HepG2 (cell line): Measurements from ENCODE around the gene KDM6B. TPM values are rescaled to one million over a fixed set of nuclear protein-coding genes. Genes with fewer than 3 reads are reported as not detected.

Experiments used
- ARNT2 ChIP-seq: sonication (generic); formaldehyde crosslinking; IDR thresholded peaks from 2 replicates; pipeline ENCODE4 v1.8.0; 2022; ENCODE audit warnings: mild to moderate bottlenecking, low read depth, missing genetic modification reagents, moderate library complexity
- ATF2 ChIP-seq: sonication (generic); formaldehyde crosslinking; IDR thresholded peaks from 2 replicates; pipeline ENCODE4 v1.4.0; 2020; ENCODE audit warnings: missing genetic modification reagents
- DRAP1 ChIP-seq: IDR thresholded peaks from 2 replicates; pipeline ENCODE4 v1.6.1; 2016; ENCODE audit warnings: missing genetic modification reagents, missing compliant biosample characterization
- GABPA ChIP-seq, 2 experiments: IDR thresholded peaks; 2 replicates each; pipeline ENCODE4 v1.6.1; 2011 to 2016; ENCODE audit warnings: low read depth in 2 of 2, low read length in 1 of 2, missing biosample characterization in 1 of 2, missing genetic modification characterization in 1 of 2
- GATA4 ChIP-seq: sonication (generic); IDR thresholded peaks from 2 replicates; pipeline ENCODE4 v1.6.1; 2016; ENCODE audit warnings: antibody characterized with exemption, low read depth, borderline replicate concordance
- IKZF5 ChIP-seq: IDR thresholded peaks from 2 replicates; pipeline ENCODE4 v1.6.1; 2018; ENCODE audit warnings: missing genetic modification reagents, mild to moderate bottlenecking, missing compliant biosample characterization
- JUNB ChIP-seq: sonication (generic); formaldehyde crosslinking; IDR thresholded peaks from 2 replicates; pipeline ENCODE4 v1.8.0; 2022; ENCODE audit warnings: missing genetic modification reagents, mild to moderate bottlenecking, borderline replicate concordance
- NFIC ChIP-seq: IDR thresholded peaks from 2 replicates; pipeline ENCODE4 v1.6.1; 2012; ENCODE audit warnings: mild to moderate bottlenecking, low read length, inconsistent platforms
- RBFOX2 ChIP-seq: fragments of 200-400 bp; formaldehyde crosslinking; IDR thresholded peaks from 2 replicates; pipeline ENCODE4 v1.6.1; 2017; ENCODE audit warnings: low read depth, mild to moderate bottlenecking, low read length
- SP5 ChIP-seq: IDR thresholded peaks from 2 replicates; pipeline ENCODE4 v1.6.1; 2016; ENCODE audit warnings: low read depth, borderline replicate concordance
- SYNCRIP ChIP-seq: fragments of 200-400 bp; formaldehyde crosslinking; IDR thresholded peaks from 2 replicates; pipeline ENCODE4 v1.6.1; 2018; ENCODE audit warnings: mild to moderate bottlenecking, low read depth, low read length; ENCODE audit not compliant: insufficient read depth
- THYN1 ChIP-seq: sonication (generic); formaldehyde crosslinking; IDR thresholded peaks from 2 replicates; pipeline ENCODE4 v1.8.1; 2023; ENCODE audit warnings: low read depth, mild to moderate bottlenecking, moderate library complexity, missing genetic modification reagents, borderline replicate concordance
- ZBTB43 ChIP-seq: sonication (generic); formaldehyde crosslinking; conservative IDR thresholded peaks from 2 replicates; pipeline ENCODE4 v1.4.0; 2020; ENCODE audit warnings: missing genetic modification reagents
- ZBTB46 ChIP-seq: sonication (generic); formaldehyde crosslinking; IDR thresholded peaks from 2 replicates; pipeline ENCODE4 v1.4.0; 2020; ENCODE audit warnings: mild to moderate bottlenecking, missing genetic modification reagents, borderline replicate concordance
- ZNF335 ChIP-seq: sonication (generic); formaldehyde crosslinking; IDR thresholded peaks from 2 replicates; pipeline ENCODE4 v1.4.0; 2020; ENCODE audit warnings: missing genetic modification reagents
- ZNF574 ChIP-seq: sonication (generic); formaldehyde crosslinking; IDR thresholded peaks from 2 replicates; pipeline ENCODE4 v1.4.0; 2020; ENCODE audit warnings: missing genetic modification reagents
- ZNF615 ChIP-seq: sonication (generic); formaldehyde crosslinking; IDR thresholded peaks from 2 replicates; pipeline ENCODE4 v1.5.0; 2020; ENCODE audit warnings: mild to moderate bottlenecking, missing genetic modification reagents, borderline replicate concordance
- polyA plus RNA-seq, 8 experiments: library from polyadenylated mRNA; depleted of rRNA in 3 of 8; stranded (reverse) in 7 of 8; unstranded in 1 of 8; fragments of >200 nt; fragmentation: Illumina TruSeq in 4 of 8; extraction: Trizol in 4 of 8; gene quantifications; 2 replicates each; pipeline versions ENCODE4 v1.2.1 to v1.2.3, GENCODE V29; 2011 to 2016; ENCODE audit warnings: low read depth in 4 of 8, missing spikeins in 1 of 8, mixed read lengths in 1 of 8; ENCODE audit not compliant: insufficient read depth in 1 of 8
- total RNA-seq, 5 experiments: library from RNA; depleted of rRNA; stranded (reverse); fragments of >200 nt; fragmentation: Illumina TruSeq; extraction: Trizol; gene quantifications; 2 replicates each; pipeline ENCODE4 v1.2.3, GENCODE V29; 2016; ENCODE audit warnings: low read depth in 1 of 5

Gene KDM6B
- total and polyA plus RNA-seq, 2 of the 13 experiments (the other 11 are each of a cell fraction or from before 2014, with no cell fraction given) = 1.3 to 2.1 TPM

- TF ChIP-seq ZBTB43 (CRISPR knock-in tag) (0 out of 2 replicates have a peak, but pooled peaks have one; percentile 21), ARNT2 (CRISPR knock-in tag) (0 out of 2 replicates have a peak, but pooled peaks have one; percentile 39), SYNCRIP (no peak), RBFOX2 (0 out of 2 replicates have a peak, but pooled peaks have one; percentile 14), SP5 (CRISPR knock-in tag) (peak; percentile 45; the same call in 1 of the 2 replicates), IKZF5 (no peak; the same call in 1 of the 2 replicates), GABPA (IDR thresholded peaks at IDR 0.05; ENCODE audit: low read depth, low read length) (no peak), GABPA (CRISPR knock-in tag; IDR thresholded peaks at IDR 0.05; ENCODE audit: low read depth) (0 out of 2 replicates have a peak, but pooled peaks have one; percentile 7), ATF2 (CRISPR knock-in tag) (no peak), ZNF574 (CRISPR knock-in tag) (0 out of 2 replicates have a peak, but pooled peaks have one; percentile 13), ZNF615 (CRISPR knock-in tag) (no peak), ZNF335 (CRISPR knock-in tag) (no peak), NFIC (no peak), ZBTB46 (CRISPR knock-in tag) (no peak), THYN1 (no peak), GATA4 (no peak), JUNB (CRISPR knock-in tag) (no peak), DRAP1 (CRISPR knock-in tag) (peak; percentile 43; the same call in 1 of the 2 replicates)
Observed at GRCh38 chr17:7833795-7834541, at the start of gene KDM6B (continued).
